GM18867 (cell line): ENCODE measurements around the gene TBC1D1.

ENCODE experiments used
- ATAC-seq: cut with Tn5 transposase; IDR thresholded peaks from one replicate; pipeline ENCODE4 v1.9.1; 2021; ENCODE audit warnings: mild to moderate bottlenecking, moderate library complexity; ENCODE audit not compliant: unreplicated experiment

The TBC1D1 gene, protein sequence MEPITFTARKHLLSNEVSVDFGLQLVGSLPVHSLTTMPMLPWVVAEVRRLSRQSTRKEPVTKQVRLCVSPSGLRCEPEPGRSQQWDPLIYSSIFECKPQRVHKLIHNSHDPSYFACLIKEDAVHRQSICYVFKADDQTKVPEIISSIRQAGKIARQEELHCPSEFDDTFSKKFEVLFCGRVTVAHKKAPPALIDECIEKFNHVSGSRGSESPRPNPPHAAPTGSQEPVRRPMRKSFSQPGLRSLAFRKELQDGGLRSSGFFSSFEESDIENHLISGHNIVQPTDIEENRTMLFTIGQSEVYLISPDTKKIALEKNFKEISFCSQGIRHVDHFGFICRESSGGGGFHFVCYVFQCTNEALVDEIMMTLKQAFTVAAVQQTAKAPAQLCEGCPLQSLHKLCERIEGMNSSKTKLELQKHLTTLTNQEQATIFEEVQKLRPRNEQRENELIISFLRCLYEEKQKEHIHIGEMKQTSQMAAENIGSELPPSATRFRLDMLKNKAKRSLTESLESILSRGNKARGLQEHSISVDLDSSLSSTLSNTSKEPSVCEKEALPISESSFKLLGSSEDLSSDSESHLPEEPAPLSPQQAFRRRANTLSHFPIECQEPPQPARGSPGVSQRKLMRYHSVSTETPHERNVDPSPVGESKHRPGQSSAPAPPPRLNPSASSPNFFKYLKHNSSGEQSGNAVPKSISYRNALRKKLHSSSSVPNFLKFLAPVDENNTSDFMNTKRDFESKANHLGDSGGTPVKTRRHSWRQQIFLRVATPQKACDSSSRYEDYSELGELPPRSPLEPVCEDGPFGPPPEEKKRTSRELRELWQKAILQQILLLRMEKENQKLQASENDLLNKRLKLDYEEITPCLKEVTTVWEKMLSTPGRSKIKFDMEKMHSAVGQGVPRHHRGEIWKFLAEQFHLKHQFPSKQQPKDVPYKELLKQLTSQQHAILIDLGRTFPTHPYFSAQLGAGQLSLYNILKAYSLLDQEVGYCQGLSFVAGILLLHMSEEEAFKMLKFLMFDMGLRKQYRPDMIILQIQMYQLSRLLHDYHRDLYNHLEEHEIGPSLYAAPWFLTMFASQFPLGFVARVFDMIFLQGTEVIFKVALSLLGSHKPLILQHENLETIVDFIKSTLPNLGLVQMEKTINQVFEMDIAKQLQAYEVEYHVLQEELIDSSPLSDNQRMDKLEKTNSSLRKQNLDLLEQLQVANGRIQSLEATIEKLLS (N-terminal part only)

DNA sequence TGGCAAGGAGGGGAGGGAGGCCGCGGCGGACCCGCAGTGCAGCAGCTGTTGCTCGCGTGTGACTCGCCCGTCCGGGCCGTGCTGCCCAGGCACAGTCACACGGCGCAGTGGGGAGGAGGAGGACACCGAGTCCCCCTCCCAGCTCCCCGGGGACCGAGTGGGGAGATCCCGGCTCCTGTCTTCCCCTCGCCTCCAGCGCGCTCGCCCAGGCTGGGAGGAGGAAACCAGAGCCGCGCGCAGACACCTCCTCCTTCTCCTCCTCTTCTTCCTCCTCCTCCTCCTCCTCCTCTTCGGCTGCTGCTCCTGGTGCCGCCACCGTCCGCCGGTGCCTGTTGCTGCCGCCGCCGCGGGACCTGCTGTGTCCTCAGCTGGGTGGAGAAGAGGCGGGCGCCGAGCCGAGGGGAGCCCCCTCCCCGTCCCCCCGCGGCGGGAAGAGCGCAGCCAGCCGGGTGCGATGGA lies at the start of gene TBC1D1:
Gene TBC1D1 (plus strand): TSS at position 284 of the 459 bp plus-strand sequence. CDS start 11,012 bp downstream, outside the sequence.
- peak; percentile 27 for ATAC-seq

GRCh38 chr4:37844204-37844603 lies 46.7 kb upstream of the TBC1D1 start:
- ATAC-seq: no peak

- no peak for ATAC-seq
Measured at GRCh38 chr4:37845201-37845600, 45.7 kb upstream of the TBC1D1 start.

GRCh38 chr4:37847311-37847884 lies 43.5 kb upstream of the TBC1D1 start:
- no peak for ATAC-seq

DNA sequence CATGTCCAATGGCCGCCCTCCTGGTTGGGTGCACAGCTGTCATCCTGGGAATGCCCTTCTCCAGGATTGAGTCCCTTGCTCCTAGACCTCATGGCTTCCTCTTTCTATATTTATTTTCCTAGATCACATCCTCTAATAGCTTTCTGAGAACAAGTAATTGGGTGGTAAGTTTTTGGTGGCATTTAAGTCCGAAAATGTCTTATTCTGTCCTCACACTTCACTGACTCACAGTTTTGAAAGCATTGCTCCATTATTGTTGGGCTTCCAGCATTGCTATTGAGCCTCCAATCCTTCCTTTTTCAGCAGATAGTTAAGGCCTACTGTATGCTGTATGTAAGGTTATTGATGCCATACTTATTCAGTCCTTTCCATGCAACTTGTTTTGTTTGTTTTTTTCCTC lies 38.5 kb upstream of the TBC1D1 start:
- no peak for ATAC-seq

DNA sequence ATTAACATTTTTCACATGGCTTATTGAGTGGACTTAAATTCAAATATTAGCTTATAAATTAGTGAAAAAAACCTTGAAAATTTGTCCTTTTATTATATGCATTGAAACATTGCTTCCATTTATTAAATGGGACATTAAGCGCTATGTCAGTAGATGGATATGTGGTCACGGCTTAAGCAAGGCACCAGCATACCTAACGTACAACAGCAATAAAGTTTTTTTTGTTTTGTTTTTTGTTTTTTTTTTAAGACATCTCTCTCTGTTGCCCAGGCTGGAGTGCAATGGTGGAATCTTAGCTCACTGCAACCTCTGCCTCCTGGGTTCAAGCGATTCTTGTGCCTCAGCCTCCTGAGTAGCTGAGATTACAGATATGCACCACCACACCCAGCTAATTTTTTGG lies 32.8 kb upstream of the TBC1D1 start:
- no peak for ATAC-seq

- no peak for ATAC-seq
Measured at GRCh38 chr4:37858872-37859271, 32.0 kb upstream of the TBC1D1 start.

- ATAC-seq: no peak
Measured at GRCh38 chr4:37860266-37860665, 30.6 kb upstream of the TBC1D1 start.

DNA sequence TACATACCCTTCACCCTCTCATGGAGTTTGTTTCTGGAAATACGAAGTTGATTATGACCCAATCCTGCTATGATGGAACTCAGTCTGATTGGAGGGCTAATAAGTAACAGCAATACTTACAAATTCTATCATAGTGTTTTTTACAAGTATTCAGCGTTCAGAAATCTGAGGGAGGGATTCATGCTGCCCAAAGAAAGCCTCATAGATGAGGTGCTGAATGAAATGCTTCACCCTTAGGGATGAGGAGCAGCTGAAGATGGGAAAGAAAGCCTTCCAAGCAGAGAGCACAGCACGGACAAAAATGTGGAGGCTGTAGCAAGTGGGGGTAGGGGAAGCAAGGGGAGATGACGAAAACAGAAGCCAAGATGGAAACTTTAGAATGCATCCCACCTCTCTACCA lies 27.9 kb upstream of the TBC1D1 start:
- no peak for ATAC-seq

DNA sequence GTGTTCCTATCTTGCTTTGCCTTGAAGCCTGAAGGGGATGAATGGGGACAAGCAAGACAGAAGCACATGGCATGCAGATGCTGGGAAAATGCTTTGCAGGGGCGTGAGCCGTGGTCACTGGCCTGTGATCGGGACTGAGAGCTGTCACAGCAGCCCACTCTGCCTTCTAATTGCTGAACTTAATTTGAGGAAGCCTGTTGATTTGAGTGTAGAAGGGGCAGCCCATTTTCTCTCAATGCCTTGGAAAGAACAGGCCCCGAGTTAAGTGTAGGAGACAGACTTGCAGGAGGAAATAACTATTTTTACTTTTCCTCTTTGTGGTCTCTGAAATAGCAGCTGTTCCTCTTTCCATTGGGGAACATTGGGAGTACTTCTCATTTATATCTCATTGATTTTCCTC lies 26.1 kb upstream of the TBC1D1 start:
- ATAC-seq: no peak

DNA sequence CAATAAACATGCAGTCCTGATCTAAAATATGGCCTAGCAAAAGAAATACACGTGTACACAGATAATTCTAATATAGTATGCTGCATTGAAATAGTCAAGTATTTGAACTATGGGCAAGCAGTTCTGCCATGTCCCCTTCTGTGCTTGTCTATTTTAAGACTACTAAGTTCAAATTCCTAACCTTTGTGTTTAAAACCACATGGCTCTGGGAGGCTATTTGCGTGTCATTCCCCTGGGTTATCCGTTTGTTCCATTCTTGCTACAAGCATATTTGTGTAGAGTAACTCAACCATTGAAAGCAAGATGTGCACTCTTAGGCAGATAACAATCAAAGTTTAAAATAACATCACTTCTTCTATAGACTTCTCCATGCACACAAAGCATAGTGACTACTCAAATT lies 25.4 kb upstream of the TBC1D1 start:
- no peak for ATAC-seq

- ATAC-seq: no peak
Measured at GRCh38 chr4:37867102-37867501, 23.8 kb upstream of the TBC1D1 start.

GRCh38 chr4:37868238-37868637 lies 22.6 kb upstream of the TBC1D1 start:
- ATAC-seq: no peak

DNA sequence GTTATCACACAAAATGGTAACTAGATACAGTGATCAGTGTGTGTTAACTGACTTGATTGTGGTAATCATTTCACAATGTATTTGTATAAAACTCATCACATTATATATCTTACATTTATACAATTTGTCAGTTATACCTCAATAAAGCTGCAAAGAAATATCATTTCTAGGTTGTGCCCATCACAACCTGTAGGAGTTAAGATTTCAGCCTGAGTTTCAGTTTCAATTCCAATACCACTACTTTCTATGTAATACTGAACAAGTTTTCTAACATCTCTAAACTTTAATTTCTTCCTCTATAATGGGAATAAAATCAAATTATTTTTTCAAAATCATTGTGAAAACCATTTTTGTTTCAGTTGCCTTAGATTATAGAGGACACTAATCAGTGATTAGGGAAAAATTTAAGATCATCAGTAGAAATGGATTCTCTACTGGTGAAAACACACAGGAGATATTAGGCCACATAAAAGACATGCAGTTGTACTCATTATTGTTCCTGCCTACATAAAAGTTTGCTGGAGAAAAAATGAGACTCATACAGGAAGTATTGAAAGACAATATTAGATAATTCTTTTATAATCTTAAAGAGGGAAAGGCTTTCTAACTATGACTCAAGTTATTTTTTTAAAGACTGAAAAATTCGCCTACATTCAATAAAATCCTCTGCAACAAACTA lies 18.4 kb upstream of the TBC1D1 start:
- ATAC-seq: peak; percentile 42

DNA sequence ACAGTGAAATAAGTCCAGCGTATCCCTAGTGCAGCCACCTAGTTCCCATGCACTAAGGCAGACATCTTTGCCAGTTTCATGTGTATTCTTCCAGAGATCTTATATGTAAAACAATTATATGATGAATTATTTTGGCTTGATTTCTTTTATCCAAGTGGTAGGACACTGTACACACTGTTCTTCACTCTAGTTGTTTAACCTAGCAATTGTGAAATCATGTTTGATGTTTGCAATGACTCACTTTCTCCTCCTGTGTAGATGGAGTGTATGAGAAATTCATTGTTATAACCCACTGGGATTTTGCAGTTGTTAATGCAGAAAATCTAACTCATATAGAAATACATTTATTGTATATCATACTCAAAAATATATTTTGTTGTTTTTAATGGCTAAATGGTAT lies 17.5 kb upstream of the TBC1D1 start:
- no peak for ATAC-seq

DNA sequence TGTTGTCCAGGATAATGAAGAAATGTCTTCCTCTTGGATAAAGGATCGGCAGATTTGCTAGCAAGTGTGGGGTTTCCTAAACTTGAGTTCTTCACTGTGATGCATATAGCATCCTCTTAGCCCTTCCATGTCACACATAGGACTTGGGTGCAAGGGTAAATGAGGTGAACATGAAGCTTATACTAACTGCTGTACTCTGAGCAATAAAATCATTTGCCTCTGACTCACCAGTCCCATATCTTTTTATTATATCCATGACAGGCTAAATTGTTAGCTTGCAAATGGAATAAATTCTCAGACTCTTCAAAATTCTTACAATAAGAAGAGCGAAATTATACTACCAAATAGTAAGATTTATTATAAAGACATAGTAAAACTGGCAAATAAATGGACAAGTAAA lies 14.7 kb upstream of the TBC1D1 start:
- ATAC-seq: no peak

DNA sequence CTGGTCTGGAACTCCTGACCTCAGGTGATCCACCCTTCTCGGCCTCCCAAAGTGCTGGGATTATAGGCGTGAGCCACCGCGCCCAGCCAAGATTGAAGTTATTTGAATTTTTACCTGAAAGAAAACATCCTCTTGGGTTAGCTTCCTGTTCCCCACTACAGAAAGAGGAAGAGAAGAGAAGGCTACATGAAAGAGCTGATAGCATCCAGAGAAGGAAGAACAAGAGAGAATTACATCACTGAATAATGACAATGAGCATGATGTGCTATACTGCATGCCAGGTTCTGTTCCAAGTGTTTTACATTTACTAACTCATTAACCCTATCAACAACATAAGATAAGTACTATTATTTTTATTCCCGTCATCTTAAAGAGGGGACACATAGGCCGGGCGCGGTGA lies 11.5 kb upstream of the TBC1D1 start:
- no peak for ATAC-seq

- ATAC-seq: no peak
Measured at GRCh38 chr4:37881811-37882210, 9.1 kb upstream of the TBC1D1 start.

- no peak for ATAC-seq
Measured at GRCh38 chr4:37882665-37883296, 8.1 kb upstream of the TBC1D1 start.
